HepG2 (cell line): Measurements from ENCODE around the gene SH3PXD2A. TPM values are rescaled to one million over a fixed set of nuclear protein-coding genes. Genes with fewer than 3 reads are reported as not detected.

ENCODE experiments used
- GABPB1 ChIP-seq: IDR thresholded peaks from 2 replicates; pipeline ENCODE4 v1.6.1; 2016; ENCODE audit warnings: mild to moderate bottlenecking, missing genetic modification reagents, moderate library complexity, missing compliant biosample characterization
- JUND ChIP-seq: sonication (generic); formaldehyde crosslinking; IDR thresholded peaks from 2 replicates; pipeline ENCODE4 v1.8.0; 2022; ENCODE audit warnings: mild to moderate bottlenecking, missing genetic modification reagents
- KLF16 ChIP-seq, 2 experiments: sonication (generic) in 1 of 2; formaldehyde crosslinking in 1 of 2; IDR thresholded peaks; 2 replicates each; pipeline versions ENCODE4 v1.6.1 to v1.8.0; 2016 to 2023; ENCODE audit warnings: missing genetic modification reagents in 2 of 2, missing compliant biosample characterization in 1 of 2
- NONO ChIP-seq, 2 experiments: fragments of 450-650 bp in 1 of 2; sonication (generic) in 1 of 2; formaldehyde crosslinking in 1 of 2; IDR thresholded peaks in 1 of 2; conservative IDR thresholded peaks in 1 of 2; 2 replicates each; pipeline versions ENCODE4 v1.6.1 to v1.8.0; 2017 to 2022; ENCODE audit warnings: mild to moderate bottlenecking in 1 of 2, missing genetic modification reagents in 1 of 2, moderate library complexity in 1 of 2
- RFX5 ChIP-seq: IDR thresholded peaks from 2 replicates; pipeline ENCODE4 v1.6.1; 2011; ENCODE audit warnings: low read depth, low read length, improper control_type of control experiment
- SRY ChIP-seq: sonication (generic); formaldehyde crosslinking; IDR thresholded peaks from 2 replicates; pipeline ENCODE4 v1.8.0; 2022; ENCODE audit warnings: mild to moderate bottlenecking, missing genetic modification reagents
- TCF12 ChIP-seq, 2 experiments: fragments of 450-650 bp in 1 of 2; sonication (generic) in 1 of 2; formaldehyde crosslinking in 1 of 2; IDR thresholded peaks; 2 replicates each; pipeline versions ENCODE4 v1.6.1 to v1.8.0; 2017 to 2022; ENCODE audit warnings: antibody characterized with exemption in 1 of 2, mild to moderate bottlenecking in 1 of 2, missing genetic modification reagents in 1 of 2, moderate library complexity in 1 of 2
- TOPORS ChIP-seq: sonication (generic); formaldehyde crosslinking; IDR thresholded peaks from 2 replicates; pipeline ENCODE4 v1.8.0; 2023; ENCODE audit warnings: mild to moderate bottlenecking, missing genetic modification reagents
- XBP1 ChIP-seq: sonication (generic); formaldehyde crosslinking; IDR thresholded peaks from 2 replicates; pipeline ENCODE4 v1.5.0; 2020; ENCODE audit warnings: missing genetic modification reagents
- ZNF570 ChIP-seq: sonication (generic); formaldehyde crosslinking; IDR thresholded peaks from 2 replicates; pipeline ENCODE4 v1.4.0; 2020; ENCODE audit warnings: mild to moderate bottlenecking, missing genetic modification reagents, borderline replicate concordance
- ZSCAN20 ChIP-seq: sonication (generic); formaldehyde crosslinking; IDR thresholded peaks from 2 replicates; pipeline ENCODE4 v1.4.0; 2020; ENCODE audit warnings: missing genetic modification reagents, mild to moderate bottlenecking, borderline replicate concordance
- polyA plus RNA-seq, 8 experiments: library from polyadenylated mRNA; depleted of rRNA in 3 of 8; stranded (reverse) in 7 of 8; unstranded in 1 of 8; fragments of >200 nt; fragmentation: Illumina TruSeq in 4 of 8; extraction: Trizol in 4 of 8; gene quantifications; 2 replicates each; pipeline versions ENCODE4 v1.2.1 to v1.2.3, GENCODE V29; 2011 to 2016; ENCODE audit warnings: low read depth in 4 of 8, missing spikeins in 1 of 8, mixed read lengths in 1 of 8; ENCODE audit not compliant: insufficient read depth in 1 of 8
- total RNA-seq, 5 experiments: library from RNA; depleted of rRNA; stranded (reverse); fragments of >200 nt; fragmentation: Illumina TruSeq; extraction: Trizol; gene quantifications; 2 replicates each; pipeline ENCODE4 v1.2.3, GENCODE V29; 2016; ENCODE audit warnings: low read depth in 1 of 5
- TF ChIP-seq, protein P1 (sequence below): sonication (generic); formaldehyde crosslinking; IDR thresholded peaks from 2 replicates; pipeline ENCODE4 v1.9.0; 2021; ENCODE audit warnings: mild to moderate bottlenecking, missing genetic modification reagents
- TF ChIP-seq, protein P2 (sequence below): IDR thresholded peaks from 2 replicates; pipeline ENCODE4 v1.6.1; 2016; ENCODE audit warnings: low read depth, missing genetic modification reagents, missing compliant biosample characterization
- TF ChIP-seq, protein P3 (sequence below): sonication (generic); formaldehyde crosslinking; IDR thresholded peaks from 2 replicates; pipeline ENCODE4 v1.4.0; 2020; ENCODE audit warnings: missing genetic modification reagents

The SH3PXD2A gene
- total and polyA plus RNA-seq, 2 of the 13 experiments (the other 11 are each of a cell fraction or from before 2014, with no cell fraction given) = 11.1 to 11.3 TPM

DNA sequence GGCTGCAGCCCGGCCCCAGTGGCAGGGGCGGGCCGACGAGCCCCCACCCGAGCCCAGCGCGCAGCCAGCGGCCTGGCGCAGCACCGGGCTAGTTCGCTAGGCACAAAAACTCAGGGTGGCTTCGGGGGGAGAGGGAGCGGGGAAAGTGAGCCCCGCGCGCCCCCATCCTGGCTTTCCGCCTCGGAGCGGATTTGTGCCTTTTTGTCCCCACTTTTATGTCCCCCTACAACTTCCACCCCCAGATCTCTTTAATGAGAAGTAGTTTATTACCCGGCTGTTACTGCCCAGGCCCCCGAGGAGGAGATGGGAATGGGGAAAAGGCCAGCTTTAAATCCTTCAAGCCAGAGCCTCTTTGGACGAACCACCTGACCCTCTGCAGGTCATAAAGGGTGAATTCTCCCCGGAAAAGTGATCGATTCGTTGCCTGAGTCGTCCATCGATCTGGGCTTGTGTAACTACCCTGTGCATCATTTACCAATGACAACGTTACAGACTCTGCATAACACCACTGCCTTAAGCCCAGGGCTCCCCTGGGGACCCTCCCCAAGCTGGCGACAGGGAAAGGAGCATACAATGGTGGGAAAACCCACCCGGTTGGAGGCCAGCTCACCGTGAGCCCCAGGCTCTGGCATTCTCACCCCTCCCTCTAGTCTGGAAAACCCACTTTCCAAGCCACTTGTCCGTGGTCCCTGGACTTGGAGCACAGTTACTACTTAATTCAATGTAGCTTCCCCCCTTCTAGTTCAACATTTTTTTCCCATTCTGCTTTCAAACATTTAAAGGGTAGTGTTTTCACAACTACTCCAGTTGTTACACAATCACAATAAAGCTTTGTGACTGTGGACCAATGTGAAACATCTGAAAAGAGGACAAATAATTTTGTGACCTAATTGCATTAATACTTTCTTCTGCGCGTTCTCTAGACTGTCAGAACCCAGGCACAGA is 748 bp upstream of the SH3PXD2A start (continued):
- TF ChIP-seq, protein P1, sequence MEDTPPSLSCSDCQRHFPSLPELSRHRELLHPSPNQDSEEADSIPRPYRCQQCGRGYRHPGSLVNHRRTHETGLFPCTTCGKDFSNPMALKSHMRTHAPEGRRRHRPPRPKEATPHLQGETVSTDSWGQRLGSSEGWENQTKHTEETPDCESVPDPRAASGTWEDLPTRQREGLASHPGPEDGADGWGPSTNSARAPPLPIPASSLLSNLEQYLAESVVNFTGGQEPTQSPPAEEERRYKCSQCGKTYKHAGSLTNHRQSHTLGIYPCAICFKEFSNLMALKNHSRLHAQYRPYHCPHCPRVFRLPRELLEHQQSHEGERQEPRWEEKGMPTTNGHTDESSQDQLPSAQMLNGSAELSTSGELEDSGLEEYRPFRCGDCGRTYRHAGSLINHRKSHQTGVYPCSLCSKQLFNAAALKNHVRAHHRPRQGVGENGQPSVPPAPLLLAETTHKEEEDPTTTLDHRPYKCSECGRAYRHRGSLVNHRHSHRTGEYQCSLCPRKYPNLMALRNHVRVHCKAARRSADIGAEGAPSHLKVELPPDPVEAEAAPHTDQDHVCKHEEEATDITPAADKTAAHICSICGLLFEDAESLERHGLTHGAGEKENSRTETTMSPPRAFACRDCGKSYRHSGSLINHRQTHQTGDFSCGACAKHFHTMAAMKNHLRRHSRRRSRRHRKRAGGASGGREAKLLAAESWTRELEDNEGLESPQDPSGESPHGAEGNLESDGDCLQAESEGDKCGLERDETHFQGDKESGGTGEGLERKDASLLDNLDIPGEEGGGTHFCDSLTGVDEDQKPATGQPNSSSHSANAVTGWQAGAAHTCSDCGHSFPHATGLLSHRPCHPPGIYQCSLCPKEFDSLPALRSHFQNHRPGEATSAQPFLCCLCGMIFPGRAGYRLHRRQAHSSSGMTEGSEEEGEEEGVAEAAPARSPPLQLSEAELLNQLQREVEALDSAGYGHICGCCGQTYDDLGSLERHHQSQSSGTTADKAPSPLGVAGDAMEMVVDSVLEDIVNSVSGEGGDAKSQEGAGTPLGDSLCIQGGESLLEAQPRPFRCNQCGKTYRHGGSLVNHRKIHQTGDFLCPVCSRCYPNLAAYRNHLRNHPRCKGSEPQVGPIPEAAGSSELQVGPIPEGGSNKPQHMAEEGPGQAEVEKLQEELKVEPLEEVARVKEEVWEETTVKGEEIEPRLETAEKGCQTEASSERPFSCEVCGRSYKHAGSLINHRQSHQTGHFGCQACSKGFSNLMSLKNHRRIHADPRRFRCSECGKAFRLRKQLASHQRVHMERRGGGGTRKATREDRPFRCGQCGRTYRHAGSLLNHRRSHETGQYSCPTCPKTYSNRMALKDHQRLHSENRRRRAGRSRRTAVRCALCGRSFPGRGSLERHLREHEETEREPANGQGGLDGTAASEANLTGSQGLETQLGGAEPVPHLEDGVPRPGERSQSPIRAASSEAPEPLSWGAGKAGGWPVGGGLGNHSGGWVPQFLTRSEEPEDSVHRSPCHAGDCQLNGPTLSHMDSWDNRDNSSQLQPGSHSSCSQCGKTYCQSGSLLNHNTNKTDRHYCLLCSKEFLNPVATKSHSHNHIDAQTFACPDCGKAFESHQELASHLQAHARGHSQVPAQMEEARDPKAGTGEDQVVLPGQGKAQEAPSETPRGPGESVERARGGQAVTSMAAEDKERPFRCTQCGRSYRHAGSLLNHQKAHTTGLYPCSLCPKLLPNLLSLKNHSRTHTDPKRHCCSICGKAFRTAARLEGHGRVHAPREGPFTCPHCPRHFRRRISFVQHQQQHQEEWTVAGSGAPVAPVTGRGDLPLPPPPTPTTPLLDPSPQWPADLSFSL = peak; percentile 75
- no peak for TF ChIP-seq TCF12 (IDR thresholded peaks at IDR 0.05)
- TF ChIP-seq TCF12 (CRISPR knock-in tag; IDR thresholded peaks at IDR 0.05) = 0 out of 2 replicates have a peak, but pooled peaks have one; percentile 34
- TF ChIP-seq NONO (IDR thresholded peaks at IDR 0.05) = no peak
- TF ChIP-seq NONO (CRISPR knock-in tag; conservative IDR thresholded peaks at IDR 0.05) = peak; percentile 50
- TF ChIP-seq XBP1 (CRISPR knock-in tag) = no peak
- TF ChIP-seq RFX5 = no peak
- 0 out of 2 replicates have a peak, but pooled peaks have one; percentile 56 for TF ChIP-seq SRY (CRISPR knock-in tag)
- no peak for TF ChIP-seq TOPORS (CRISPR knock-in tag)
- TF ChIP-seq ZSCAN20 (CRISPR knock-in tag) = no peak
- TF ChIP-seq, protein P2, sequence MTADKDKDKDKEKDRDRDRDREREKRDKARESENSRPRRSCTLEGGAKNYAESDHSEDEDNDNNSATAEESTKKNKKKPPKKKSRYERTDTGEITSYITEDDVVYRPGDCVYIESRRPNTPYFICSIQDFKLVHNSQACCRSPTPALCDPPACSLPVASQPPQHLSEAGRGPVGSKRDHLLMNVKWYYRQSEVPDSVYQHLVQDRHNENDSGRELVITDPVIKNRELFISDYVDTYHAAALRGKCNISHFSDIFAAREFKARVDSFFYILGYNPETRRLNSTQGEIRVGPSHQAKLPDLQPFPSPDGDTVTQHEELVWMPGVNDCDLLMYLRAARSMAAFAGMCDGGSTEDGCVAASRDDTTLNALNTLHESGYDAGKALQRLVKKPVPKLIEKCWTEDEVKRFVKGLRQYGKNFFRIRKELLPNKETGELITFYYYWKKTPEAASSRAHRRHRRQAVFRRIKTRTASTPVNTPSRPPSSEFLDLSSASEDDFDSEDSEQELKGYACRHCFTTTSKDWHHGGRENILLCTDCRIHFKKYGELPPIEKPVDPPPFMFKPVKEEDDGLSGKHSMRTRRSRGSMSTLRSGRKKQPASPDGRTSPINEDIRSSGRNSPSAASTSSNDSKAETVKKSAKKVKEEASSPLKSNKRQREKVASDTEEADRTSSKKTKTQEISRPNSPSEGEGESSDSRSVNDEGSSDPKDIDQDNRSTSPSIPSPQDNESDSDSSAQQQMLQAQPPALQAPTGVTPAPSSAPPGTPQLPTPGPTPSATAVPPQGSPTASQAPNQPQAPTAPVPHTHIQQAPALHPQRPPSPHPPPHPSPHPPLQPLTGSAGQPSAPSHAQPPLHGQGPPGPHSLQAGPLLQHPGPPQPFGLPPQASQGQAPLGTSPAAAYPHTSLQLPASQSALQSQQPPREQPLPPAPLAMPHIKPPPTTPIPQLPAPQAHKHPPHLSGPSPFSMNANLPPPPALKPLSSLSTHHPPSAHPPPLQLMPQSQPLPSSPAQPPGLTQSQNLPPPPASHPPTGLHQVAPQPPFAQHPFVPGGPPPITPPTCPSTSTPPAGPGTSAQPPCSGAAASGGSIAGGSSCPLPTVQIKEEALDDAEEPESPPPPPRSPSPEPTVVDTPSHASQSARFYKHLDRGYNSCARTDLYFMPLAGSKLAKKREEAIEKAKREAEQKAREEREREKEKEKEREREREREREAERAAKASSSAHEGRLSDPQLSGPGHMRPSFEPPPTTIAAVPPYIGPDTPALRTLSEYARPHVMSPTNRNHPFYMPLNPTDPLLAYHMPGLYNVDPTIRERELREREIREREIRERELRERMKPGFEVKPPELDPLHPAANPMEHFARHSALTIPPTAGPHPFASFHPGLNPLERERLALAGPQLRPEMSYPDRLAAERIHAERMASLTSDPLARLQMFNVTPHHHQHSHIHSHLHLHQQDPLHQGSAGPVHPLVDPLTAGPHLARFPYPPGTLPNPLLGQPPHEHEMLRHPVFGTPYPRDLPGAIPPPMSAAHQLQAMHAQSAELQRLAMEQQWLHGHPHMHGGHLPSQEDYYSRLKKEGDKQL (CRISPR knock-in tag) = no peak
- TF ChIP-seq, protein P3, sequence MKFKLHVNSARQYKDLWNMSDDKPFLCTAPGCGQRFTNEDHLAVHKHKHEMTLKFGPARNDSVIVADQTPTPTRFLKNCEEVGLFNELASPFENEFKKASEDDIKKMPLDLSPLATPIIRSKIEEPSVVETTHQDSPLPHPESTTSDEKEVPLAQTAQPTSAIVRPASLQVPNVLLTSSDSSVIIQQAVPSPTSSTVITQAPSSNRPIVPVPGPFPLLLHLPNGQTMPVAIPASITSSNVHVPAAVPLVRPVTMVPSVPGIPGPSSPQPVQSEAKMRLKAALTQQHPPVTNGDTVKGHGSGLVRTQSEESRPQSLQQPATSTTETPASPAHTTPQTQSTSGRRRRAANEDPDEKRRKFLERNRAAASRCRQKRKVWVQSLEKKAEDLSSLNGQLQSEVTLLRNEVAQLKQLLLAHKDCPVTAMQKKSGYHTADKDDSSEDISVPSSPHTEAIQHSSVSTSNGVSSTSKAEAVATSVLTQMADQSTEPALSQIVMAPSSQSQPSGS (CRISPR knock-in tag) = peak; percentile 54; the same call in 1 of the 2 replicates
- TF ChIP-seq GABPB1 = peak; percentile 37
- TF ChIP-seq KLF16 (CRISPR knock-in tag; IDR thresholded peaks at IDR 0.05) = peak in 1 of 2 experiments; percentile 66; a peak in 1 of 4 replicates
- no peak for TF ChIP-seq ZNF570 (CRISPR knock-in tag)
- peak; percentile 70 for TF ChIP-seq JUND (CRISPR knock-in tag)
